ENCODE results near the gene KIF9.

DNA sequence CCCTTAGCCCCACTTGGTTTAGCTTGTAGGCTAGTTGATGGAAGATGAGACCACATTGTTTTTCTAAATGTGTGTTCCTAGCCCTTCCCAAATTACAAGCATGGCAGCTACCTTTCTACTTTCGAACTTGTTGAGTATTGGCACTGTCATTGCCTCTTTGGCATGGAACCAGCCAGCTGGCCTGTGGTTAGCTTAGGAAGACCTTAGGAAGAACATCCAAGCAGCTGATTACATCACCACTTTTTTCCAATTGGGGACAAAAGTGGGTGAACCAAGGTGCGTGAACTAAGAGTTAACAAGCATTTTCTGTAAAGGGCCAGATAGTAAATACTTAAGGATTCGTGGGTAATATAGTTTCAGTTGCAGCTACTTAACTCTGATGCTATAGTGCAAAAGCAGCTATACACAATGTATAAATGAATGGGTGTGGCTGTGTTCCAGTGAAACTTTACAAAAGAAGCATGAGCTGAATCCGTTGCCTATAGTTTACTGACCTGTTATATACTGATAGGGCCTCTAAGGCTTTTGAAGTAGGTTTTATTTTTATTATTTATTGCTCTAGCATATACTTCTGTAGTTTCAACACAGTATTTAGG is 8.7 kb upstream of the KIF9 start:
- TF ChIP-seq, protein P1, sequence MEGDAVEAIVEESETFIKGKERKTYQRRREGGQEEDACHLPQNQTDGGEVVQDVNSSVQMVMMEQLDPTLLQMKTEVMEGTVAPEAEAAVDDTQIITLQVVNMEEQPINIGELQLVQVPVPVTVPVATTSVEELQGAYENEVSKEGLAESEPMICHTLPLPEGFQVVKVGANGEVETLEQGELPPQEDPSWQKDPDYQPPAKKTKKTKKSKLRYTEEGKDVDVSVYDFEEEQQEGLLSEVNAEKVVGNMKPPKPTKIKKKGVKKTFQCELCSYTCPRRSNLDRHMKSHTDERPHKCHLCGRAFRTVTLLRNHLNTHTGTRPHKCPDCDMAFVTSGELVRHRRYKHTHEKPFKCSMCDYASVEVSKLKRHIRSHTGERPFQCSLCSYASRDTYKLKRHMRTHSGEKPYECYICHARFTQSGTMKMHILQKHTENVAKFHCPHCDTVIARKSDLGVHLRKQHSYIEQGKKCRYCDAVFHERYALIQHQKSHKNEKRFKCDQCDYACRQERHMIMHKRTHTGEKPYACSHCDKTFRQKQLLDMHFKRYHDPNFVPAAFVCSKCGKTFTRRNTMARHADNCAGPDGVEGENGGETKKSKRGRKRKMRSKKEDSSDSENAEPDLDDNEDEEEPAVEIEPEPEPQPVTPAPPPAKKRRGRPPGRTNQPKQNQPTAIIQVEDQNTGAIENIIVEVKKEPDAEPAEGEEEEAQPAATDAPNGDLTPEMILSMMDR (IDR thresholded peaks at IDR 0.05; ENCODE audit: low read depth, low read length), result no peak
- no peak for TF ChIP-seq EZH2phosphoT487 (IDR thresholded peaks at IDR 0.05; ENCODE audit: low read depth)

Measured in OCI-LY3 (cell line).